ENCODE data around the gene WDFY2. TPM values are rescaled to one million over a fixed set of nuclear protein-coding genes. Genes with fewer than 3 reads are reported as not detected.

Gene WDFY2
- total RNA-seq, 1 experiment from 2014 or later, result 25.7 TPM

DNA sequence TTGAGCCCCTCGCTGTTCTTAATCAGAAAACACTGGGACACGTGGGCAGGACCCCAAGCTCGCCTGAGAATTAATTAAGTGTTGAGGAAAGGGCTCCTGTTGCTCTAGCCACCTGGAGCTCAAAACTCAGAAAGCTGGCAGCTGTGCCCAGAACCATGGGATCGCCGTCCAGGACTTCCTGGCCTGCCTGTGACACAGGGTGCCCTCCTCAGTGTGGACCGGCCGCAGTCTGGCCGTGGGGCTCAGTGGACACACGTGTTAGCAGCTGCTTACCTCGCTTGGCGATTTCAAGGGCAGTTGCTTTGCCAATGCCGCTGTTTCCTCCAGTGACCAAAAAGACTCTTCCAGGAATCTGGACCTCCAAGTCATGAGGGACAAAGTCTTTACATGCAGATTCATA lies 215.0 kb downstream of the WDFY2 start (continued):
- TF ChIP-seq TP53 (CRISPR knock-in tag; IDR thresholded peaks at IDR 0.05) (no peak), ESRRA (CRISPR knock-in tag; IDR thresholded peaks at IDR 0.05; ENCODE audit: borderline replicate concordance) (no peak)
- TF ChIP-seq, protein P1, sequence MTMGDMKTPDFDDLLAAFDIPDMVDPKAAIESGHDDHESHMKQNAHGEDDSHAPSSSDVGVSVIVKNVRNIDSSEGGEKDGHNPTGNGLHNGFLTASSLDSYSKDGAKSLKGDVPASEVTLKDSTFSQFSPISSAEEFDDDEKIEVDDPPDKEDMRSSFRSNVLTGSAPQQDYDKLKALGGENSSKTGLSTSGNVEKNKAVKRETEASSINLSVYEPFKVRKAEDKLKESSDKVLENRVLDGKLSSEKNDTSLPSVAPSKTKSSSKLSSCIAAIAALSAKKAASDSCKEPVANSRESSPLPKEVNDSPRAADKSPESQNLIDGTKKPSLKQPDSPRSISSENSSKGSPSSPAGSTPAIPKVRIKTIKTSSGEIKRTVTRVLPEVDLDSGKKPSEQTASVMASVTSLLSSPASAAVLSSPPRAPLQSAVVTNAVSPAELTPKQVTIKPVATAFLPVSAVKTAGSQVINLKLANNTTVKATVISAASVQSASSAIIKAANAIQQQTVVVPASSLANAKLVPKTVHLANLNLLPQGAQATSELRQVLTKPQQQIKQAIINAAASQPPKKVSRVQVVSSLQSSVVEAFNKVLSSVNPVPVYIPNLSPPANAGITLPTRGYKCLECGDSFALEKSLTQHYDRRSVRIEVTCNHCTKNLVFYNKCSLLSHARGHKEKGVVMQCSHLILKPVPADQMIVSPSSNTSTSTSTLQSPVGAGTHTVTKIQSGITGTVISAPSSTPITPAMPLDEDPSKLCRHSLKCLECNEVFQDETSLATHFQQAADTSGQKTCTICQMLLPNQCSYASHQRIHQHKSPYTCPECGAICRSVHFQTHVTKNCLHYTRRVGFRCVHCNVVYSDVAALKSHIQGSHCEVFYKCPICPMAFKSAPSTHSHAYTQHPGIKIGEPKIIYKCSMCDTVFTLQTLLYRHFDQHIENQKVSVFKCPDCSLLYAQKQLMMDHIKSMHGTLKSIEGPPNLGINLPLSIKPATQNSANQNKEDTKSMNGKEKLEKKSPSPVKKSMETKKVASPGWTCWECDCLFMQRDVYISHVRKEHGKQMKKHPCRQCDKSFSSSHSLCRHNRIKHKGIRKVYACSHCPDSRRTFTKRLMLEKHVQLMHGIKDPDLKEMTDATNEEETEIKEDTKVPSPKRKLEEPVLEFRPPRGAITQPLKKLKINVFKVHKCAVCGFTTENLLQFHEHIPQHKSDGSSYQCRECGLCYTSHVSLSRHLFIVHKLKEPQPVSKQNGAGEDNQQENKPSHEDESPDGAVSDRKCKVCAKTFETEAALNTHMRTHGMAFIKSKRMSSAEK (CRISPR knock-in tag; IDR thresholded peaks at IDR 0.05; ENCODE audit: borderline replicate concordance), result no peak

GRCh38 chr13:51800486-51800885 lies 216.2 kb downstream of the WDFY2 start:
- Mint-ChIP-seq H3K36me3 (no peaks in the 10 kb centered on the region), H3K27me3 (ENCODE audit: low read depth) (peaks cover 4% of the 10 kb centered on the region; the same call in 1 of the 2 replicates), H3K4me1 (peaks cover 64% of the 10 kb centered on the region), H3K4me3 (no peak overlapping the region), H3K27ac (no peak overlapping the region), H3K9me3 (no peaks in the 10 kb centered on the region)
- no peak for DNase-seq (ENCODE audit: low spot score)
- POLR2A ChIA-PET, result no interaction called here
- TF ChIP-seq ZNF232 (CRISPR knock-in tag; IDR thresholded peaks at IDR 0.05) (no peak), TEAD4 (CRISPR knock-in tag; IDR thresholded peaks at IDR 0.05) (no peak), JAZF1 (CRISPR knock-in tag; IDR thresholded peaks at IDR 0.05) (no peak), FOXP1 (CRISPR knock-in tag; IDR thresholded peaks at IDR 0.05; ENCODE audit: borderline replicate concordance) (no peak), CDX4 (CRISPR knock-in tag; IDR thresholded peaks at IDR 0.05; ENCODE audit: borderline replicate concordance) (no peak), ZNF317 (CRISPR knock-in tag; IDR thresholded peaks at IDR 0.05; ENCODE audit: borderline replicate concordance, low read depth) (no peak), TCF7 (CRISPR knock-in tag; IDR thresholded peaks at IDR 0.05; ENCODE audit: low read depth) (no peak), ESRRA (CRISPR knock-in tag; IDR thresholded peaks at IDR 0.05; ENCODE audit: borderline replicate concordance) (no peak), ZNF281 (CRISPR knock-in tag; IDR thresholded peaks at IDR 0.05) (no peak), ETV6 (CRISPR knock-in tag; IDR thresholded peaks at IDR 0.05) (no peak), STAT6 (CRISPR knock-in tag; conservative IDR thresholded peaks at IDR 0.05; ENCODE audit: low read depth) (no peak), ATF1 (CRISPR knock-in tag; IDR thresholded peaks at IDR 0.05) (no peak), ELF4 (CRISPR knock-in tag; IDR thresholded peaks at IDR 0.05; ENCODE audit: low read depth) (no peak), GABPB1 (CRISPR knock-in tag; IDR thresholded peaks at IDR 0.05) (no peak), CBFB (CRISPR knock-in tag; IDR thresholded peaks at IDR 0.05; ENCODE audit: low read depth) (no peak), SP1 (CRISPR knock-in tag; conservative IDR thresholded peaks at IDR 0.05) (no peak), GTF2I (CRISPR knock-in tag; conservative IDR thresholded peaks at IDR 0.05) (no peak)
- TF ChIP-seq, protein P2, sequence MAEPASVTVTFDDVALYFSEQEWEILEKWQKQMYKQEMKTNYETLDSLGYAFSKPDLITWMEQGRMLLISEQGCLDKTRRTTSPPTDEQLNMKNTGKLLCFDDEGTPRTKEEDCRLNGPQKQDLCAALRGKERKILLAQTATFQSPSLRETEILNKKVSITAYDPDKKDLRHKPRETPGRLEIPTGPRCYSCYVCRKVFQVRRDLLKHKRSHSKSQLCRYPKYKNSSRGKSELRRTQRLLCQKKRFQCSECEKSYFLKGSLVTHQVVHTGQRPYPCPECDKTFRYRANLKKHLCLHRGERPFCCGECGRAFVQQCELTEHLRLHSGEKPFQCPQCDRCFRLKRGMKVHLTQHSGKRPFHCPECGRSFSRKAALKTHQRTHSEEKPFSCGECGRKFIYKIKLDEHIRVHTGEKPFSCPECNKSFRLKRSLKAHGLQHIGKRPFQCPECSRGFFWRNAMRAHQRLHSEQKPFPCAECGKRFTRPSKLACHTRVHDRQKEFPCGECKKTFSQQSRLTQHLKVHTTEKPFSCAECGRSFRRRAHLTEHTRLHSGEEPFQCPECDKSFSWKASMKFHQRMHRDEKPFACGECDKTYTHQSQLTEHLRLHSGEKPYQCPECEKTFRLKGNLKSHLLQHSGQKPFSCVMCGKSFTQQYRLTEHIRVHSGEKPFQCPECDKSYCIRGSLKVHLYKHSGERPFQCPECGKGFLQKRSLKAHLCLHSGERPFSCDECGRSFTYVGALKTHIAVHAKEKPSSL (CRISPR knock-in tag; conservative IDR thresholded peaks at IDR 0.05), result no peak
- TF ChIP-seq, protein P3, sequence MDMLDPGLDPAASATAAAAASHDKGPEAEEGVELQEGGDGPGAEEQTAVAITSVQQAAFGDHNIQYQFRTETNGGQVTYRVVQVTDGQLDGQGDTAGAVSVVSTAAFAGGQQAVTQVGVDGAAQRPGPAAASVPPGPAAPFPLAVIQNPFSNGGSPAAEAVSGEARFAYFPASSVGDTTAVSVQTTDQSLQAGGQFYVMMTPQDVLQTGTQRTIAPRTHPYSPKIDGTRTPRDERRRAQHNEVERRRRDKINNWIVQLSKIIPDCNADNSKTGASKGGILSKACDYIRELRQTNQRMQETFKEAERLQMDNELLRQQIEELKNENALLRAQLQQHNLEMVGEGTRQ (CRISPR knock-in tag; IDR thresholded peaks at IDR 0.05), result no peak
- TF ChIP-seq, protein P4, sequence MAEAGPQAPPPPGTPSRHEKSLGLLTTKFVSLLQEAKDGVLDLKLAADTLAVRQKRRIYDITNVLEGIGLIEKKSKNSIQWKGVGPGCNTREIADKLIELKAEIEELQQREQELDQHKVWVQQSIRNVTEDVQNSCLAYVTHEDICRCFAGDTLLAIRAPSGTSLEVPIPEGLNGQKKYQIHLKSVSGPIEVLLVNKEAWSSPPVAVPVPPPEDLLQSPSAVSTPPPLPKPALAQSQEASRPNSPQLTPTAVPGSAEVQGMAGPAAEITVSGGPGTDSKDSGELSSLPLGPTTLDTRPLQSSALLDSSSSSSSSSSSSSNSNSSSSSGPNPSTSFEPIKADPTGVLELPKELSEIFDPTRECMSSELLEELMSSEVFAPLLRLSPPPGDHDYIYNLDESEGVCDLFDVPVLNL (CRISPR knock-in tag; IDR thresholded peaks at IDR 0.05; ENCODE audit: borderline replicate concordance, low read depth), result no peak
- CTCF ChIA-PET, result interaction anchor here (1.0 kb wide), 1 partner anchor 33 kb away, joined by 3 read pairs; no protein-coding TSS in a partner anchor
- no peak for ATAC-seq

All from WTC11 (cell line).